ENCODE results near the gene PCSK9. TPM values are rescaled to one million over a fixed set of nuclear protein-coding genes. Genes with fewer than 3 reads are reported as not detected.

PCSK9 gene
- 0.04 TPM in 1 of 2 replicates, not detected in the other for total RNA-seq (2014; rRNA removed; shearing (Covaris generic))

- DNase-seq (ENCODE audit: low spot score), result no peak
These were observed at the start of gene PCSK9 for GRCh38 chr1:55039342-55040082. TSS of gene PCSK9 (plus strand) at chr1:55039548. CDS start at chr1:55039838, 290 bp downstream.

- no peak for DNase-seq (ENCODE audit: low spot score)
These were observed 49.2 kb upstream of the PCSK9 start for GRCh38 chr1:54989968-54990810.

GRCh38 chr1:54990916-54991315 lies 48.4 kb upstream of the PCSK9 start:
- no peak for DNase-seq (ENCODE audit: low spot score)

- DNase-seq (ENCODE audit: low spot score), result no peak
These were observed 47.4 kb upstream of the PCSK9 start for GRCh38 chr1:54991939-54992338.

- no peak for DNase-seq (ENCODE audit: low spot score)
These were observed 46.2 kb upstream of the PCSK9 start for GRCh38 chr1:54993140-54993539.

GRCh38 chr1:54994355-54994990 lies 44.9 kb upstream of the PCSK9 start:
- DNase-seq (ENCODE audit: low spot score), result no peak

- no peak for DNase-seq (ENCODE audit: low spot score)
These were observed 44.2 kb upstream of the PCSK9 start for GRCh38 chr1:54995013-54995760.

GRCh38 chr1:54995835-54996234 lies 43.5 kb upstream of the PCSK9 start:
- no peak for DNase-seq (ENCODE audit: low spot score)

- peak; percentile 73 for DNase-seq (ENCODE audit: low spot score)
These were observed 42.9 kb upstream of the PCSK9 start for GRCh38 chr1:54996359-54996868.

- DNase-seq (ENCODE audit: low spot score), result no peak
These were observed 42.3 kb upstream of the PCSK9 start for GRCh38 chr1:54996869-54997710.

- DNase-seq (ENCODE audit: low spot score), result no peak
These were observed 41.7 kb upstream of the PCSK9 start for GRCh38 chr1:54997711-54997986.

- no peak for DNase-seq (ENCODE audit: low spot score)
These were observed 41.2 kb upstream of the PCSK9 start for GRCh38 chr1:54998100-54998499.

GRCh38 chr1:54998677-54999076 lies 40.7 kb upstream of the PCSK9 start, which contains the start of gene BSND:
TSS of gene BSND (plus strand) at chr1:54998933. CDS start at chr1:54999187, 254 bp downstream.
- no peak for DNase-seq (ENCODE audit: low spot score)

- DNase-seq (ENCODE audit: low spot score), result no peak
These were observed 39.0 kb upstream of the PCSK9 start for GRCh38 chr1:55000110-55001085.

GRCh38 chr1:55001311-55001710 lies 38.0 kb upstream of the PCSK9 start:
- no peak for DNase-seq (ENCODE audit: low spot score)

GRCh38 chr1:55002686-55003085 lies 36.7 kb upstream of the PCSK9 start:
- DNase-seq (ENCODE audit: low spot score), result no peak

- DNase-seq (ENCODE audit: low spot score), result no peak
These were observed 33.8 kb upstream of the PCSK9 start for GRCh38 chr1:55005351-55006140.

- DNase-seq (ENCODE audit: low spot score), result no peak
These were observed 32.4 kb upstream of the PCSK9 start for GRCh38 chr1:55006931-55007330.

- no peak for DNase-seq (ENCODE audit: low spot score)
These were observed 31.7 kb upstream of the PCSK9 start for GRCh38 chr1:55007625-55008024.

Data from H4 (cell line).